ENCODE measurements around the gene CALHM6.

The CALHM6 gene

GRCh38 chr6:116461331-116461931 lies at the start of gene CALHM6:
TSS of gene CALHM6 (plus strand) at chr6:116461375. CDS start at chr6:116461930, 555 bp downstream.
- DNase-seq (ENCODE audit: low read depth), result no peak

GRCh38 chr6:116412270-116412669 lies 48.9 kb upstream of the CALHM6 start:
- no peak for DNase-seq (ENCODE audit: low read depth)

GRCh38 chr6:116413357-116413756 lies 47.8 kb upstream of the CALHM6 start:
- DNase-seq (ENCODE audit: low read depth), result no peak

- no peak for DNase-seq (ENCODE audit: low read depth)
Observed at GRCh38 chr6:116417661-116418060, 43.5 kb upstream of the CALHM6 start.

GRCh38 chr6:116419069-116419786 lies 41.9 kb upstream of the CALHM6 start:
- DNase-seq (ENCODE audit: low read depth), result no peak

GRCh38 chr6:116420341-116420740 lies 40.8 kb upstream of the CALHM6 start:
- DNase-seq (ENCODE audit: low read depth), result no peak

- no peak for DNase-seq (ENCODE audit: low read depth)
Observed at GRCh38 chr6:116422238-116422637, 38.9 kb upstream of the CALHM6 start.

- DNase-seq (ENCODE audit: low read depth), result no peak
Observed at GRCh38 chr6:116424001-116424400, 37.2 kb upstream of the CALHM6 start.

- no peak for DNase-seq (ENCODE audit: low read depth)
Observed at GRCh38 chr6:116426551-116426950, 34.6 kb upstream of the CALHM6 start.

- no peak for DNase-seq (ENCODE audit: low read depth)
Observed at GRCh38 chr6:116429111-116429510, 32.1 kb upstream of the CALHM6 start.

- no peak for DNase-seq (ENCODE audit: low read depth)
Observed at GRCh38 chr6:116430860-116431259, 30.3 kb upstream of the CALHM6 start.

GRCh38 chr6:116431964-116432595 lies 29.1 kb upstream of the CALHM6 start:
- no peak for DNase-seq (ENCODE audit: low read depth)

- no peak for DNase-seq (ENCODE audit: low read depth)
Observed at GRCh38 chr6:116433206-116433712, 27.9 kb upstream of the CALHM6 start.

GRCh38 chr6:116434056-116434725 lies 27.0 kb upstream of the CALHM6 start:
- DNase-seq (ENCODE audit: low read depth), result no peak

GRCh38 chr6:116436586-116436985 lies 24.6 kb upstream of the CALHM6 start:
- no peak for DNase-seq (ENCODE audit: low read depth)

GRCh38 chr6:116437656-116438055 lies 23.5 kb upstream of the CALHM6 start:
- DNase-seq (ENCODE audit: low read depth), result no peak

- no peak for DNase-seq (ENCODE audit: low read depth)
Observed at GRCh38 chr6:116438590-116439448, 22.4 kb upstream of the CALHM6 start.

- DNase-seq (ENCODE audit: low read depth), result peak; percentile 34
Observed at GRCh38 chr6:116439522-116440051, 21.6 kb upstream of the CALHM6 start.

GRCh38 chr6:116443105-116443504 lies 18.1 kb upstream of the CALHM6 start:
- no peak for DNase-seq (ENCODE audit: low read depth)

- no peak for DNase-seq (ENCODE audit: low read depth)
Observed at GRCh38 chr6:116444092-116444491, 17.1 kb upstream of the CALHM6 start.

GRCh38 chr6:116444575-116444974 lies 16.6 kb upstream of the CALHM6 start:
- DNase-seq (ENCODE audit: low read depth), result no peak
